22Rv1 (cell line): Measurements from ENCODE around the gene ZNF831.

ENCODE experiments used
- H3K27ac ChIP-seq: fragments of 450-650 bp; 2 replicates; pipeline ENCODE4 v1.5.1; 2017
- CTCF ChIP-seq: fragments of 450-650 bp; IDR thresholded peaks from 2 replicates; pipeline ENCODE4 v1.5.1; 2017; ENCODE audit warnings: mild to moderate bottlenecking
- ZFX ChIP-seq: fragments of 450-650 bp; IDR thresholded peaks from 2 replicates; pipeline ENCODE4 v1.6.1; 2017; ENCODE audit warnings: antibody characterized with exemption, borderline replicate concordance

ZNF831 gene

GRCh38 chr20:59164686-59165391 lies 1.2 kb downstream of the ZNF831 start:
- no peak for TF ChIP-seq CTCF
- TF ChIP-seq ZFX: no peak
- H3K27ac ChIP-seq: no peak overlapping the region

- no peak for TF ChIP-seq ZFX
- no peak for TF ChIP-seq CTCF
- no peak overlapping the region for H3K27ac ChIP-seq
These were observed 1.8 kb downstream of the ZNF831 start for GRCh38 chr20:59165396-59165795.

- H3K27ac ChIP-seq: no peak overlapping the region
- TF ChIP-seq CTCF: no peak
- TF ChIP-seq ZFX: no peak
These were observed 2.5 kb downstream of the ZNF831 start for GRCh38 chr20:59165891-59166709.

- no peak overlapping the region for H3K27ac ChIP-seq
- TF ChIP-seq ZFX (no peak), CTCF (no peak)
These were observed 7.1 kb downstream of the ZNF831 start for GRCh38 chr20:59170406-59171349.

GRCh38 chr20:59171986-59172385 lies 8.4 kb downstream of the ZNF831 start:
- TF ChIP-seq ZFX: no peak
- TF ChIP-seq CTCF: no peak
- no peak overlapping the region for H3K27ac ChIP-seq

- TF ChIP-seq ZFX: no peak
- H3K27ac ChIP-seq: no peak overlapping the region
These were observed 10.4 kb downstream of the ZNF831 start for GRCh38 chr20:59173938-59174491.

GRCh38 chr20:59175002-59175401 lies 11.4 kb downstream of the ZNF831 start:
- H3K27ac ChIP-seq: no peak overlapping the region
- TF ChIP-seq ZFX (no peak), CTCF (no peak)
